Measurements from ENCODE around the gene RBFOX2. TPM values are rescaled to one million over a fixed set of nuclear protein-coding genes. Genes with fewer than 3 reads are reported as not detected.

RBFOX2 gene
- total and polyA plus RNA-seq, 2 of the 8 experiments (the other 6 are each of a cell fraction or from before 2014, with no cell fraction given), result 121 to 122 TPM

DNA sequence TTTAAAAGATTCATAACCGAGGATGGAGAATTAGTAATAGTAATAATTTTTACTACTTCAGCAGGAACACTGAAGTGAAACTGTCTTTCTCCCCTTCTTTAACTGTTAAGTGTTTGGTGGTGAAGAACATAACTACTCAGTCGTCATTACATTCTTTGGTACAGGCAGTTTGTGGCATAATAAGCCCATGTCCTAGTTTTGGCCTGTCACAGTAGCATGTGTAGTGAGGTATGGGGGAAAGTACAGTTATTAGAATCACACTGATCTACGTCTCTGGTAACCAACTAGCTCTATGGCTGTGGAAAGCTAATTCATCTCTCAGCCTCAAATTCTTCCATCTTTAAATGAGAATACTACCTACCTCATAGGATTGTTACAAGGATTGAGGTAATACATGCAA is 71.8 kb downstream of the RBFOX2 start (continued):
- TF ChIP-seq CBX8 (IDR thresholded peaks at IDR 0.05; ENCODE audit: borderline replicate concordance, low read depth, low read length) (no peak), MAFK (IDR thresholded peaks at IDR 0.05; ENCODE audit: low read depth, low read length) (no peak)

All from H1 (cell line).